HFF-Myc (cell line): ENCODE results near the gene NUP98.

Source experiments
- DNase-seq: peaks from one replicate; pipeline ENCODE4 v3.0.0-alpha.2; 2011; ENCODE audit warnings: low read depth; ENCODE audit errors: extremely low read depth
- H3K4me3 ChIP-seq: replicated peaks from 2 replicates; pipeline ENCODE4 v1.5.1; 2011; ENCODE audit warnings: low read depth, mild to moderate bottlenecking, control low read depth, low read length
- TF ChIP-seq, protein P1 (sequence below): IDR thresholded peaks from 2 replicates; pipeline ENCODE4 v1.5.1; 2012; ENCODE audit warnings: mild to moderate bottlenecking, low read depth, low read length, control low read depth; ENCODE audit errors: missing control alignments

NUP98 gene

DNA sequence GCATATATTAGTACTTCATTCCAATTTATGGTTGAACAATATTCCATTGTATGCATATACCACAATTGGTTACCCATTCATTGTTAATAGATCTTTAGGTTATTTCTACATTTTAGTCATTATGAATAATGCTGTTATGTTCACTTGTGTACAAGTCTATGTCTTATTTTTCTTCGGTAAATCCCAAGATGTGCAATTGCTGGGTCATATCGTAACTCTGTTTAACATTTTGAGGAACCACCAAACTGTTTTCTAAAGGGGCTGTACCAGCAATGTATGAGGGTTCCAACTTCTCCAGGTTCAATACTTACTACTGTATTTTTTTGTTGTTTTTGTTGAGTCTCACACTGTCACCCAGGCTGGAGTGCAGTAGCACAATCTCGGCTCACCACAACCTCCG is 33.1 kb downstream of the NUP98 start:
- TF ChIP-seq, protein P1, sequence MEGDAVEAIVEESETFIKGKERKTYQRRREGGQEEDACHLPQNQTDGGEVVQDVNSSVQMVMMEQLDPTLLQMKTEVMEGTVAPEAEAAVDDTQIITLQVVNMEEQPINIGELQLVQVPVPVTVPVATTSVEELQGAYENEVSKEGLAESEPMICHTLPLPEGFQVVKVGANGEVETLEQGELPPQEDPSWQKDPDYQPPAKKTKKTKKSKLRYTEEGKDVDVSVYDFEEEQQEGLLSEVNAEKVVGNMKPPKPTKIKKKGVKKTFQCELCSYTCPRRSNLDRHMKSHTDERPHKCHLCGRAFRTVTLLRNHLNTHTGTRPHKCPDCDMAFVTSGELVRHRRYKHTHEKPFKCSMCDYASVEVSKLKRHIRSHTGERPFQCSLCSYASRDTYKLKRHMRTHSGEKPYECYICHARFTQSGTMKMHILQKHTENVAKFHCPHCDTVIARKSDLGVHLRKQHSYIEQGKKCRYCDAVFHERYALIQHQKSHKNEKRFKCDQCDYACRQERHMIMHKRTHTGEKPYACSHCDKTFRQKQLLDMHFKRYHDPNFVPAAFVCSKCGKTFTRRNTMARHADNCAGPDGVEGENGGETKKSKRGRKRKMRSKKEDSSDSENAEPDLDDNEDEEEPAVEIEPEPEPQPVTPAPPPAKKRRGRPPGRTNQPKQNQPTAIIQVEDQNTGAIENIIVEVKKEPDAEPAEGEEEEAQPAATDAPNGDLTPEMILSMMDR, result no peak
- no peak for DNase-seq

DNA sequence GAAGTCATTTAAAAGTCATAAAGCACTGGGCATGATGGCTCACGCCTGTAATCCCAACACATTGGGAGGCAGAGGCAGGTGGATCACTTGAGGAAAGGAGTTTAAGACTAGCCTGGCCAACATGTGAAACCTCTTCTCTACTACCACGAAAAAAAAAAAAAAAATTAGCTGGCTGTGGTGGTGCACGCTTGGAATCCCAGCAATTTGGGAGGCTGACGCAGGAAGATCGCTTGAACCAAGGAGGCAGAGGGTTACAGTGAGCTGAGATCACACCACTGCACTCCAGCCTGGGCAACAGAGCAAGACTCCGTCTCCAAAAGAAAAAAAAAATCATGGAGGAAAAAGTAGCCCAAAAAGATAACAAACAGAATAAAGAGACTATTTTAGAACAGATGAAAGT is 42.2 kb downstream of the NUP98 start:
- TF ChIP-seq, protein P1, result no peak
- DNase-seq, result no peak

More for the DNA sequence above, 33.1 kb downstream of the NUP98 start:
- no peak overlapping the region for H3K4me3 ChIP-seq

DNA sequence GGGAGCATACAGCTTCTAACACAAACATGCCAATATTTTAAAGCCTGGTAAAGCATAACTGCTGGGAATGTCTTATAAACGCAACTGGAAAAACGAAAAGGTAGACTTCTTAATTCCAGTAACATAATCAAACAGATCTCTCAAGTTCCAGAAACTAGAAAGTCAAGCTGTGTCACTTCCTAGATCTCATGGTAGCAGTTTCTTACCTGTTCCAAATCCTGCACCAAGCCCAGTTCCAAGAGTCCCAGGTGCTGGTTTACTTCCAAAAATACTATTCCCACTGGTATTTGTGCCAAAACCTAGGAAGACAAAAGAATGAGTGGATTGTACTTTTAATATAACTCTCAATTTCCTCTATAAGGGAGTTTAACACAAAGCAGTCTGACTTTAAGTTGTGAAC is 44.2 kb downstream of the NUP98 start:
- TF ChIP-seq, protein P1, result no peak
- H3K4me3 ChIP-seq, result no peak overlapping the region

More for the DNA sequence above, 42.2 kb downstream of the NUP98 start:
- H3K4me3 ChIP-seq, result no peak overlapping the region

DNA sequence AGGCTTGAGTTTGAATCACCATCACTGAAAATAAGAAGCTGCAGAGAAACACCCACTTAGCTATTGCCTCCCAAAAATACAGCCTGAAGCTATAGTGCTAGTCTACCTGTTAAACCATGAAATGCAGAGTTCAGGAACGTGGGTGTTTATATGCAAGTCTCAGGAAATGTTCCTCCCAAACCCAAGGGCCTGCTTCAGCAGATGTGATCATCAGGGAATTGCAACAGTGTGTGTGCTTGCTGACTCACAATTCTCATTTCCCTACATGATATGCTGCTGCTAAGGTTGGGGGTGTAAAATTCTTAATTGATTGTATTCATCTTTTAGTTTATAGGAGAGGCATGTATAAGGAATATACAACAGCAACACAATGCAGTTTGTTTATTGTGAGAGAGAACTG is 49.6 kb downstream of the NUP98 start:
- TF ChIP-seq, protein P1, result no peak
- DNase-seq, result peak; percentile 15
- no peak overlapping the region for H3K4me3 ChIP-seq

More for the DNA sequence above, 44.2 kb downstream of the NUP98 start:
- DNase-seq, result no peak

DNA sequence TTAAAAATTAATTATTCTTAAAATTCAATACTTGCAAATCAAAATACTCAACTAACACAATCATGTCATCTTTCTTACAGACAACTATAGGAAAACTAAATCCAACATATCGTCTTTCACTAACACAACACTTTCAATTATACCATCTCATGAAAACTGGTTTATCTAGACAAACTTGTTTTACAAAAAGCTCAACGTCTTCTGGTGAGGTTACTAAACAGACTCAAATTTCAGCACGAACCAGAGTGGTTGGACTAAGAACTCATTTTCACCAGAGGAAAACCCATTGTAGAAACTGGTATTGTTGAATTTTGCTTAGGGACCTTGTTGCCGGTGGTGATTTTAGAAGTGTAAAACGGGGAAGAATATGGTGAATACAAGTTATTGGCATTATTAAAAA is 52.2 kb downstream of the NUP98 start:
- TF ChIP-seq, protein P1, result no peak
- DNase-seq, result no peak
- no peak overlapping the region for H3K4me3 ChIP-seq

DNA sequence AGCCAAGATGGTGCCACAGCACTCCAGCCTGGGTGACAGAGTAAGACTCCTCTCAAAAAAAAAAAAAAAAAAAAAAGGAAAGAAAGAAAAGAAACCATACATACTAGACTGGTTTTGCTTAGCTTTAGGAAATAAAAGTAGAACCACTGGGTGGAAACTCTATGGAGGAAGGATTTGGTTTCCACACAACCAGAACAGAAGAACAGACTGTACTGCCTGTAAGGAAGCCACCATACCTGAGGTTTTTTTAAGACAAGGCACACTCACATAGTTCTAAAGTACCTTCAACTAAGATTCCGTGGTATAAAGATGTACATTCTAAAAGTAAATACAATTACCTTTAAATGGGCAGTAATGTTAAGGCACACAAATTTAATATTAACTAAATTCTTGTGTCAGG is 58.6 kb downstream of the NUP98 start:
- no peak overlapping the region for H3K4me3 ChIP-seq
- DNase-seq, result no peak
- TF ChIP-seq, protein P1, result no peak

DNA sequence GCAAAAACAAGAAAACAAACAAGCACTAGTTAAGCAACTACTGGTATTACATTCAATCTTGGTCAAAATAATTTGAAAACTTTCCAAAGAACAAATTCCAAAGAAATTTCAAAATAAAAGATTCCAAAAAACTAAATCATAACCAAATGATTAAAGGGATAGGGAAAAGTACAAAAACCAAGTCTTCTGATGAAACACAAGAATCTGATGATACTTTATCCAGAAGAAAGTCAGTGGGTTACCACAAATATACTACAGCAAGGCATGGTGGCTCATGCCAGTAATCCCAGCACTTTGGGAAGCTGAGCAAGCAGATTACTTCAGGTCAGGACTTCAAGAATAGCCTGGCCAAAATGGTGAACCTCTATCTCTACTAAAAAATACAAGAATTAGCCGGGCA is 59.1 kb downstream of the NUP98 start:
- TF ChIP-seq, protein P1, result no peak
- no peak for DNase-seq
- no peak overlapping the region for H3K4me3 ChIP-seq
